ENCODE data around the gene ITGA2.

Gene ITGA2

GRCh38 chr5:53071298-53071697 is 82.1 kb downstream of the ITGA2 start:
- no peak for TF ChIP-seq CTCF (IDR thresholded peaks at IDR 0.05; ENCODE audit: low read depth, low read length)
- TF ChIP-seq MAX (IDR thresholded peaks at IDR 0.05; ENCODE audit: low read depth, low read length): no peak
- TF ChIP-seq MYC (IDR thresholded peaks at IDR 0.05; ENCODE audit: low read depth, low read length): no peak
- TF ChIP-seq POLR2A (IDR thresholded peaks at IDR 0.05; ENCODE audit: extremely low read depth, insufficient read length): no peak

GRCh38 chr5:53071738-53072137 is 82.6 kb downstream of the ITGA2 start:
- DNase-seq (ENCODE audit: low read depth): no peak
- no peak overlapping the region for H3K4me3 ChIP-seq (ENCODE audit: low read depth, low read length)
- TF ChIP-seq MYC (IDR thresholded peaks at IDR 0.05; ENCODE audit: low read depth, low read length) (no peak), MAX (IDR thresholded peaks at IDR 0.05; ENCODE audit: low read depth, low read length) (no peak), CTCF (IDR thresholded peaks at IDR 0.05; ENCODE audit: low read depth, low read length) (no peak), POLR2A (IDR thresholded peaks at IDR 0.05; ENCODE audit: extremely low read depth, insufficient read length) (no peak)

More at GRCh38 chr5:53071298-53071697, 82.1 kb downstream of the ITGA2 start:
- no peak overlapping the region for H3K4me3 ChIP-seq (ENCODE audit: low read depth, low read length)
- no peak for DNase-seq (ENCODE audit: low read depth)

GRCh38 chr5:53073348-53073747 is 84.2 kb downstream of the ITGA2 start:
- H3K4me3 ChIP-seq (ENCODE audit: low read depth, low read length): no peak overlapping the region
- TF ChIP-seq MYC (IDR thresholded peaks at IDR 0.05; ENCODE audit: low read depth, low read length) (no peak), MAX (IDR thresholded peaks at IDR 0.05; ENCODE audit: low read depth, low read length) (no peak), CTCF (IDR thresholded peaks at IDR 0.05; ENCODE audit: low read depth, low read length) (no peak), POLR2A (IDR thresholded peaks at IDR 0.05; ENCODE audit: extremely low read depth, insufficient read length) (no peak)
- DNase-seq (ENCODE audit: low read depth): no peak

- H3K4me3 ChIP-seq (ENCODE audit: low read depth, low read length): no peak overlapping the region
- no peak for DNase-seq (ENCODE audit: low read depth)
- TF ChIP-seq POLR2A (IDR thresholded peaks at IDR 0.05; ENCODE audit: extremely low read depth, insufficient read length): no peak
- no peak for TF ChIP-seq MAX (IDR thresholded peaks at IDR 0.05; ENCODE audit: low read depth, low read length)
- TF ChIP-seq MYC (IDR thresholded peaks at IDR 0.05; ENCODE audit: low read depth, low read length): no peak
- no peak for TF ChIP-seq CTCF (IDR thresholded peaks at IDR 0.05; ENCODE audit: low read depth, low read length)
Measured at GRCh38 chr5:53076014-53076583, 86.9 kb downstream of the ITGA2 start.

GRCh38 chr5:53080271-53080670 is 91.1 kb downstream of the ITGA2 start:
- DNase-seq (ENCODE audit: low read depth): no peak
- no peak overlapping the region for H3K4me3 ChIP-seq (ENCODE audit: low read depth, low read length)
- no peak for TF ChIP-seq MYC (IDR thresholded peaks at IDR 0.05; ENCODE audit: low read depth, low read length)
- no peak for TF ChIP-seq MAX (IDR thresholded peaks at IDR 0.05; ENCODE audit: low read depth, low read length)
- TF ChIP-seq CTCF (IDR thresholded peaks at IDR 0.05; ENCODE audit: low read depth, low read length): no peak
- no peak for TF ChIP-seq POLR2A (IDR thresholded peaks at IDR 0.05; ENCODE audit: extremely low read depth, insufficient read length)

Measured in NB4 (cell line).